Breast epithelium (tissue), 4 donors: ENCODE results near the gene ZNRF3. TPM values are rescaled to one million over a fixed set of nuclear protein-coding genes. Genes with fewer than 3 reads are reported as not detected.

Experiments
- DNase-seq, 2 donors: peaks; one replicate each; pipeline ENCODE4 v3.0.0-alpha.2; 2019; ENCODE audit warnings: low spot score in 2 of 2
- H3K27ac ChIP-seq, 2 donors: fragments of 200-600 bp; sonication (generic) in 1 of 2; one replicate each; pipeline ENCODE4 v1.5.1; 2016 to 2019; ENCODE audit warnings: mild to moderate bottlenecking in 1 of 2
- H3K27me3 ChIP-seq, 2 donors: fragments of 200-600 bp; sonication (generic) in 1 of 2; one replicate each; pipeline versions ENCODE4 v1.5.1 to v1.6.0; 2017 to 2019; ENCODE audit warnings: control low read depth in 1 of 2, mild to moderate bottlenecking in 1 of 2
- H3K36me3 ChIP-seq: fragments of 200-600 bp; one replicate; pipeline ENCODE4 v1.5.1; 2019
- H3K4me1 ChIP-seq, 2 donors: fragments of 200-600 bp; sonication (generic); one replicate each; pipeline ENCODE4 v1.5.1; 2016 to 2019; ENCODE audit warnings: control low read depth in 1 of 2
- H3K4me3 ChIP-seq, 3 donors: fragments of 200-600 bp; sonication (generic); 1 replicate in 2 of 3; 2 replicates in 1 of 3; pipeline ENCODE4 v1.5.1; 2016 to 2019; ENCODE audit warnings: mild to moderate bottlenecking in 3 of 3, moderate library complexity in 2 of 3
- H3K9me3 ChIP-seq, 2 donors: fragments of 200-600 bp; sonication (generic) in 1 of 2; one replicate each; pipeline ENCODE4 v1.5.1; 2016 to 2019; ENCODE audit warnings: control low read depth in 1 of 2
- CTCF ChIP-seq, 3 donors: fragments of 450-650 bp; IDR thresholded peaks; one replicate each; pipeline ENCODE4 v1.5.1; 2016 to 2017; ENCODE audit warnings: antibody characterized with exemption in 3 of 3, mild to moderate bottlenecking in 3 of 3, moderate library complexity in 3 of 3
- POLR2A ChIP-seq: fragments of 450-650 bp; IDR thresholded peaks from one replicate; pipeline ENCODE4 v1.6.1; 2016; ENCODE audit warnings: antibody characterized with exemption, mild to moderate bottlenecking, moderate library complexity
- POLR2AphosphoS5 ChIP-seq, 3 donors: sonication (generic); formaldehyde crosslinking; IDR thresholded peaks; one replicate each; pipeline ENCODE4 v1.6.1; 2017; ENCODE audit warnings: antibody characterized with exemption in 3 of 3
- intact Hi-C: fragments of 100-400 bp; cut with DNase I; formaldehyde crosslinking; loops from one replicate; pipeline ENCODE4 v1.15.1; 2023; ENCODE audit warnings: low total_unique reads
- total RNA-seq, 3 donors: library from RNA; depleted of rRNA; stranded (reverse); fragments of >200 nt; gene quantifications; one replicate each; pipeline ENCODE4 v1.1.0, GENCODE V29; 2016

Gene ZNRF3
- total RNA-seq, 3 donors from 2014 or later, result 6.9 to 7.9 (median 6.9) TPM

- Histone ChIP-seq H3K9me3 (no peaks in the 10 kb centered on the region), H3K4me3 (no peak overlapping the region), H3K27me3 (no peaks in the 10 kb centered on the region), H3K36me3 (no peaks in the 10 kb centered on the region), H3K4me1 (no peaks in the 10 kb centered on the region), H3K27ac (no peak overlapping the region)
- DNase-seq, result no peak
- no peak for TF ChIP-seq POLR2AphosphoS5 (IDR thresholded peaks at IDR 0.05)
- TF ChIP-seq POLR2A, result no peak
- TF ChIP-seq CTCF (IDR thresholded peaks at IDR 0.05), result no peak
- intact Hi-C loops, result no loop called here
These were observed 73.1 kb downstream of the ZNRF3 start for GRCh38 chr22:28956506-28956905.

- TF ChIP-seq CTCF (IDR thresholded peaks at IDR 0.05), result no peak
- TF ChIP-seq POLR2AphosphoS5 (IDR thresholded peaks at IDR 0.05), result no peak
- TF ChIP-seq POLR2A, result no peak
- Histone ChIP-seq H3K4me1 (no peaks in the 10 kb centered on the region), H3K9me3 (no peaks in the 10 kb centered on the region), H3K4me3 (no peak overlapping the region), H3K27ac (no peak overlapping the region), H3K36me3 (no peaks in the 10 kb centered on the region), H3K27me3 (no peaks in the 10 kb centered on the region)
- no peak for DNase-seq
- intact Hi-C loops, result no loop called here
These were observed 75.2 kb downstream of the ZNRF3 start for GRCh38 chr22:28958611-28959010.

- Histone ChIP-seq H3K27ac (no peak overlapping the region), H3K36me3 (no peaks in the 10 kb centered on the region), H3K9me3 (no peaks in the 10 kb centered on the region), H3K4me1 (no peaks in the 10 kb centered on the region), H3K27me3 (no peaks in the 10 kb centered on the region), H3K4me3 (no peak overlapping the region)
- no peak for DNase-seq
- TF ChIP-seq POLR2A (no peak), POLR2AphosphoS5 (IDR thresholded peaks at IDR 0.05) (no peak), CTCF (IDR thresholded peaks at IDR 0.05) (no peak)
- intact Hi-C loops, result no loop called here
These were observed 78.7 kb downstream of the ZNRF3 start for GRCh38 chr22:28962042-28962554.

DNA sequence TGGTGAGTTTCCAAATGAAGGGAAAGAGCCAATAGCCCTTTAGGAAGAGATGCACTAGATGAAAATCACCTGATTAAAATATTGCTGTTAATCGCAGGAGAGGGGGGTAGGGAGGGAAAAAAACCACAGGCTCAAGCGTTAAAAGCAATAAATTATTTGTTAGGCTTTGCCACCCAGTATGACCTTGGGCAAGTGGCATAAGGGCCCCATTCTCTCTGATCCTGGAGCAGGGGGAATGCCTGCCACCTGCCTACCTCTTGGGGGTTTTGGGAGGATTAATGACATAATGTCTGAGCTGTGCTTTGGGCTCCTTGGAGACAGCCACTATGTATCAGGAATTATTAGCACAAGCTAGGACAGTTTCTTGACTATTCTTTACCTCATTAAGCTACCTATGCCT is 80.0 kb downstream of the ZNRF3 start:
- DNase-seq, result no peak
- Histone ChIP-seq H3K4me3 (no peak overlapping the region), H3K27ac (no peak overlapping the region), H3K36me3 (no peaks in the 10 kb centered on the region), H3K9me3 (no peaks in the 10 kb centered on the region), H3K4me1 (no peaks in the 10 kb centered on the region), H3K27me3 (no peaks in the 10 kb centered on the region)
- TF ChIP-seq POLR2AphosphoS5 (IDR thresholded peaks at IDR 0.05) (no peak), CTCF (IDR thresholded peaks at IDR 0.05) (no peak)
- intact Hi-C loops, result no loop called here

- no peak for TF ChIP-seq POLR2A
- no peak for TF ChIP-seq CTCF (IDR thresholded peaks at IDR 0.05)
- TF ChIP-seq POLR2AphosphoS5 (IDR thresholded peaks at IDR 0.05), result no peak
- Histone ChIP-seq H3K27me3 (no peaks in the 10 kb centered on the region), H3K27ac (no peak overlapping the region), H3K4me1 (no peaks in the 10 kb centered on the region), H3K36me3 (no peaks in the 10 kb centered on the region), H3K4me3 (no peak overlapping the region), H3K9me3 (no peaks in the 10 kb centered on the region)
- no peak for DNase-seq
- intact Hi-C loops, result no loop called here
These were observed 83.8 kb downstream of the ZNRF3 start for GRCh38 chr22:28967163-28967665.
